GM23338 (cell line): ENCODE measurements around the gene GPC2. TPM values are rescaled to one million over a fixed set of nuclear protein-coding genes. Genes with fewer than 3 reads are reported as not detected.

Source experiments
- ATAC-seq: fragments of 200-7000 bp; cut with Tn5 transposase; 3 replicates; pipeline ENCODE4 v1.9.1; 2020
- DNase-seq: peaks from one replicate; pipeline ENCODE4 v3.0.0-alpha.2; 2015; ENCODE audit warnings: low spot score
- H2AFZ ChIP-seq: fragments of 200-600 bp; sonication (generic); 2 replicates; pipeline ENCODE4 v1.8.0; 2016; ENCODE audit warnings: antibody characterized with exemption, mild to moderate bottlenecking, moderate library complexity
- H3F3A ChIP-seq: fragments of 200-600 bp; sonication (generic); replicated peaks from 2 replicates; pipeline ENCODE4 v1.8.0; 2017; ENCODE audit warnings: antibody characterized with exemption, mixed run types, low read depth
- H3K27ac ChIP-seq: fragments of 200-600 bp; sonication (generic); 2 replicates; pipeline ENCODE4 v1.6.1; 2016; ENCODE audit warnings: low read depth
- H3K27me3 ChIP-seq: fragments of 200-600 bp; sonication (generic); 2 replicates; pipeline ENCODE4 v1.8.0; 2016; ENCODE audit warnings: mild to moderate bottlenecking, mixed run types, moderate library complexity; ENCODE audit not compliant: insufficient read depth
- H3K36me3 ChIP-seq: fragments of 200-600 bp; sonication (generic); 2 replicates; pipeline ENCODE4 v1.8.0; 2016; ENCODE audit warnings: mild to moderate bottlenecking; ENCODE audit not compliant: insufficient read depth
- H3K4me1 ChIP-seq: fragments of 200-600 bp; sonication (generic); 2 replicates; pipeline ENCODE4 v1.8.0; 2016; ENCODE audit warnings: mild to moderate bottlenecking, moderate library complexity; ENCODE audit not compliant: insufficient read depth
- H3K4me2 ChIP-seq: fragments of 200-600 bp; sonication (generic); 2 replicates; pipeline ENCODE4 v1.7.1; 2017; ENCODE audit warnings: mixed run types
- H3K4me3 ChIP-seq: fragments of 200-600 bp; sonication (generic); 2 replicates; pipeline ENCODE4 v1.6.1; 2016; ENCODE audit warnings: mixed run types
- H3K79me2 ChIP-seq: fragments of 200-600 bp; sonication (generic); replicated peaks from 2 replicates; pipeline ENCODE4 v1.8.0; 2017; ENCODE audit warnings: mild to moderate bottlenecking; ENCODE audit not compliant: insufficient read depth
- H3K9me2 ChIP-seq: fragments of 200-600 bp; sonication (generic); 2 replicates; pipeline ENCODE4 v1.8.0; 2017; ENCODE audit not compliant: insufficient read depth
- H4K20me1 ChIP-seq: fragments of 200-600 bp; sonication (generic); replicated peaks from 2 replicates; pipeline ENCODE4 v1.8.0; 2017; ENCODE audit warnings: mild to moderate bottlenecking; ENCODE audit not compliant: insufficient read depth
- H3K27ac Mint-ChIP-seq: 2 replicates; pipeline ENCODE4 v1.8.0; 2020; ENCODE audit warnings: inconsistent platforms, mild to moderate bottlenecking, moderate library complexity, mixed read lengths
- H3K27me3 Mint-ChIP-seq: 3 replicates; pipeline ENCODE4 v1.8.0; 2022; ENCODE audit warnings: low read depth, mild to moderate bottlenecking, moderate library complexity, mixed read lengths, inconsistent platforms; ENCODE audit not compliant: insufficient read depth, poor library complexity
- H3K36me3 Mint-ChIP-seq: 3 replicates; pipeline ENCODE4 v1.8.0; 2021; ENCODE audit warnings: low read depth, mild to moderate bottlenecking, inconsistent platforms, moderate library complexity, mixed read lengths
- H3K4me1 Mint-ChIP-seq: 3 replicates; pipeline ENCODE4 v1.8.0; 2020; ENCODE audit warnings: mild to moderate bottlenecking, inconsistent platforms, mixed read lengths
- H3K4me3 Mint-ChIP-seq: 3 replicates; pipeline ENCODE4 v1.8.0; 2021; ENCODE audit warnings: moderate library complexity, mild to moderate bottlenecking, inconsistent platforms, mixed read lengths
- H3K9me3 Mint-ChIP-seq: 3 replicates; pipeline ENCODE4 v1.8.0; 2020; ENCODE audit warnings: moderate library complexity, mild to moderate bottlenecking, inconsistent platforms, mixed read lengths
- CREB1 ChIP-seq: fragments of 250-450 bp; sonication (Bioruptor Pico); IDR thresholded peaks from 2 replicates; pipeline ENCODE4 v1.5.0; 2020; ENCODE audit warnings: low read depth, mild to moderate bottlenecking, moderate library complexity
- STAT1 ChIP-seq: IDR thresholded peaks from one replicate; pipeline ENCODE4 v1.6.1; 2016; ENCODE audit warnings: antibody characterized with exemption; ENCODE audit not compliant: unreplicated experiment
- ZNF114 ChIP-seq: fragments of 250-450 bp; sonication (Bioruptor Pico); IDR thresholded peaks from 2 replicates; pipeline ENCODE4 v1.5.0; 2020; ENCODE audit warnings: mild to moderate bottlenecking, moderate library complexity
- polyA plus RNA-seq: library from polyadenylated mRNA; unstranded; fragments of >200 nt; fragmentation: Nextera tagmentation; extraction: Ambion mirVana; gene quantifications from 2 replicates; pipeline ENCODE4 v1.2.1, GENCODE V29; 2016
- total RNA-seq: library from RNA; depleted of rRNA; stranded (reverse); fragments of >200 nt; shearing (Covaris generic); gene quantifications from 2 replicates; pipeline ENCODE4 v1.2.3, GENCODE V29; 2014
- TF ChIP-seq, protein P1 (sequence below), 2 experiments: fragments of 200-600 bp in 1 of 2; sonication (generic) in 1 of 2; conservative IDR thresholded peaks; 2 replicates each; pipeline versions ENCODE4 v1.5.1 to v1.6.1; 2016 to 2017; ENCODE audit warnings: antibody characterized with exemption in 2 of 2, low read depth in 2 of 2, mild to moderate bottlenecking in 2 of 2, moderate library complexity in 1 of 2
- TF ChIP-seq, protein P2 (sequence below): fragments of 250-450 bp; sonication (Bioruptor Pico); IDR thresholded peaks from 2 replicates; pipeline ENCODE4 v1.5.0; 2020; ENCODE audit warnings: mild to moderate bottlenecking, moderate library complexity
- TF ChIP-seq, protein P3 (sequence below): IDR thresholded peaks from one replicate; pipeline ENCODE4 v1.6.1; 2018; ENCODE audit warnings: antibody characterized with exemption; ENCODE audit not compliant: unreplicated experiment

The GPC2 gene
- total and polyA plus RNA-seq, 2 experiments from 2014 or later = 10.7 to 48.8 TPM

DNA sequence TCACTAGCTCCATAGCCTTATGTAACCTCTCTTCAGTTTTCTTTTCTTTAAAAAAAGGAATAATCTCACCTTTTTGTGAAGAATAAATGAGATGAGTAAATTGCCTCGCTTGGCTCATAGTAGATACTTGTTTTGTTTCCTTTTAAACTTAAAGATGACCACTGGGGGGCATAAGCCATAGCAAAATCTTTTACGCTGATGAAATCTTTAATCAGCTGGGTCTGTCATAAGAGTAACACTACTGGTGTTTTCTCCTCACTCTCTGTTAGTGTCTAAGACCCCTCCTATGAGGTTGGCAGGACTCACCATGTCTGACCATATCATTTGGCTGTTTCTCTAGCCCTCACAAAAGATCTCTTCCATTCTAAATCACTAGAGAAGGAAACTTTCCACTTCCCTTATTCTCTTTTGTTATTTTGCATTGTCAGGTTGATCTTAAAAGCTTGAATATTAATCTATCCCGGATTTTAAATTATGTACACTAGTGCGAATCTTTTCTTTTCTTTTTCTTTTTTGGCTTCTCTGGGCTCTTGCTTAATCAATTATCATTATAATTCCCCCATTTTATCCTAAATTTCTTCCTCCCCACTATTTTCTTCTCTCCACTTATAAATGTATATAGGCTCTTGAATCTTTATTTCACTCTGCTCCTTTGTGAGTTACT, 13.0 kb upstream of the GPC2 start:
- Histone ChIP-seq H3K9me2 (no peaks in the 10 kb centered on the region), H3K4me1 (no peaks in the 10 kb centered on the region), H3F3A (no peaks in the 10 kb centered on the region), H4K20me1 (no peaks in the 10 kb centered on the region), H3K27ac (no peak overlapping the region), H3K79me2 (no peaks in the 10 kb centered on the region), H2AFZ (no peak overlapping the region), H3K27me3 (no peaks in the 10 kb centered on the region), H3K4me2 (no peak overlapping the region), H3K4me3 (no peak overlapping the region), H3K36me3 (no peaks in the 10 kb centered on the region)
- H3K36me3 Mint-ChIP-seq = no peaks in the 10 kb centered on the region
- H3K9me3 Mint-ChIP-seq = no peaks in the 10 kb centered on the region; the same call in 2 of the 3 replicates
- DNase-seq = peak; percentile 64
- H3K4me1 Mint-ChIP-seq = peaks cover 10% of the 10 kb centered on the region
- H3K27me3 Mint-ChIP-seq = peaks cover 2% of the 10 kb centered on the region
- peak; percentile 33; the same call in 1 of the 3 replicates for ATAC-seq
- TF ChIP-seq, protein P1, sequence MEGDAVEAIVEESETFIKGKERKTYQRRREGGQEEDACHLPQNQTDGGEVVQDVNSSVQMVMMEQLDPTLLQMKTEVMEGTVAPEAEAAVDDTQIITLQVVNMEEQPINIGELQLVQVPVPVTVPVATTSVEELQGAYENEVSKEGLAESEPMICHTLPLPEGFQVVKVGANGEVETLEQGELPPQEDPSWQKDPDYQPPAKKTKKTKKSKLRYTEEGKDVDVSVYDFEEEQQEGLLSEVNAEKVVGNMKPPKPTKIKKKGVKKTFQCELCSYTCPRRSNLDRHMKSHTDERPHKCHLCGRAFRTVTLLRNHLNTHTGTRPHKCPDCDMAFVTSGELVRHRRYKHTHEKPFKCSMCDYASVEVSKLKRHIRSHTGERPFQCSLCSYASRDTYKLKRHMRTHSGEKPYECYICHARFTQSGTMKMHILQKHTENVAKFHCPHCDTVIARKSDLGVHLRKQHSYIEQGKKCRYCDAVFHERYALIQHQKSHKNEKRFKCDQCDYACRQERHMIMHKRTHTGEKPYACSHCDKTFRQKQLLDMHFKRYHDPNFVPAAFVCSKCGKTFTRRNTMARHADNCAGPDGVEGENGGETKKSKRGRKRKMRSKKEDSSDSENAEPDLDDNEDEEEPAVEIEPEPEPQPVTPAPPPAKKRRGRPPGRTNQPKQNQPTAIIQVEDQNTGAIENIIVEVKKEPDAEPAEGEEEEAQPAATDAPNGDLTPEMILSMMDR (conservative IDR thresholded peaks at IDR 0.05; ENCODE audit: low read depth in 2 of 2) = peak; percentile 47 to 60
- no peak for TF ChIP-seq CREB1 (CRISPR knock-in tag)
- no peak overlapping the region for H3K27ac Mint-ChIP-seq
- H3K4me3 Mint-ChIP-seq = no peak overlapping the region; the same call in 2 of the 3 replicates

DNA sequence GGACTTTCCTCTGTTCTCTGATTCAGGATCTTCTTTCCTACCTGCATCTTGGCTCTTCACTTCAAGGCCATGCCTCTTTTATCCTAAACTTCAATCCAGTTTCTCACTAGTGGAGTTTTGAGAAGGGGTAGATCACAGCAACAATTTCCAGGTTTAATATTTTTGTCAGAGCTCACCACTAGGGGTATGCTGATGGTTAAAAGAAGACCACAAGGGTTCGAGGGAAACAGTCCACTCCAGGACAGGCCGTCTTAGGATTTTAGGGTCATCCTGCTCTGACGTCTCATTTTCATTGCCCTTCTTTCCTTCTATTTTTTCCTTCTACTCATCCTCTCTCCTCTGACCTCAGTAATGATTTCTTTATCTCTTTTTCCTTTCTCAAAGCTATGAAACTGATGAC, 11.9 kb upstream of the GPC2 start:
- no peak overlapping the region for H3K4me3 ChIP-seq
- H3K79me2 ChIP-seq = no peaks in the 10 kb centered on the region
- Mint-ChIP-seq H3K36me3 (no peaks in the 10 kb centered on the region), H3K9me3 (no peaks in the 10 kb centered on the region; the same call in 2 of the 3 replicates), H3K4me1 (peaks cover 10% of the 10 kb centered on the region), H3K27me3 (peaks cover 5% of the 10 kb centered on the region), H3K27ac (no peak overlapping the region), H3K4me3 (no peak overlapping the region)
- no peaks in the 10 kb centered on the region for H3K9me2 ChIP-seq
- H3K27ac ChIP-seq = no peak overlapping the region
- peak; percentile 32; the same call in 1 of the 3 replicates for ATAC-seq
- H4K20me1 ChIP-seq = no peaks in the 10 kb centered on the region
- no peaks in the 10 kb centered on the region for H3K4me1 ChIP-seq
- no peak for DNase-seq
- no peaks in the 10 kb centered on the region for H3F3A ChIP-seq
- H3K4me2 ChIP-seq = no peak overlapping the region
- no peak overlapping the region for H2AFZ ChIP-seq
- no peaks in the 10 kb centered on the region for H3K27me3 ChIP-seq
- no peaks in the 10 kb centered on the region for H3K36me3 ChIP-seq
- TF ChIP-seq, protein P2, sequence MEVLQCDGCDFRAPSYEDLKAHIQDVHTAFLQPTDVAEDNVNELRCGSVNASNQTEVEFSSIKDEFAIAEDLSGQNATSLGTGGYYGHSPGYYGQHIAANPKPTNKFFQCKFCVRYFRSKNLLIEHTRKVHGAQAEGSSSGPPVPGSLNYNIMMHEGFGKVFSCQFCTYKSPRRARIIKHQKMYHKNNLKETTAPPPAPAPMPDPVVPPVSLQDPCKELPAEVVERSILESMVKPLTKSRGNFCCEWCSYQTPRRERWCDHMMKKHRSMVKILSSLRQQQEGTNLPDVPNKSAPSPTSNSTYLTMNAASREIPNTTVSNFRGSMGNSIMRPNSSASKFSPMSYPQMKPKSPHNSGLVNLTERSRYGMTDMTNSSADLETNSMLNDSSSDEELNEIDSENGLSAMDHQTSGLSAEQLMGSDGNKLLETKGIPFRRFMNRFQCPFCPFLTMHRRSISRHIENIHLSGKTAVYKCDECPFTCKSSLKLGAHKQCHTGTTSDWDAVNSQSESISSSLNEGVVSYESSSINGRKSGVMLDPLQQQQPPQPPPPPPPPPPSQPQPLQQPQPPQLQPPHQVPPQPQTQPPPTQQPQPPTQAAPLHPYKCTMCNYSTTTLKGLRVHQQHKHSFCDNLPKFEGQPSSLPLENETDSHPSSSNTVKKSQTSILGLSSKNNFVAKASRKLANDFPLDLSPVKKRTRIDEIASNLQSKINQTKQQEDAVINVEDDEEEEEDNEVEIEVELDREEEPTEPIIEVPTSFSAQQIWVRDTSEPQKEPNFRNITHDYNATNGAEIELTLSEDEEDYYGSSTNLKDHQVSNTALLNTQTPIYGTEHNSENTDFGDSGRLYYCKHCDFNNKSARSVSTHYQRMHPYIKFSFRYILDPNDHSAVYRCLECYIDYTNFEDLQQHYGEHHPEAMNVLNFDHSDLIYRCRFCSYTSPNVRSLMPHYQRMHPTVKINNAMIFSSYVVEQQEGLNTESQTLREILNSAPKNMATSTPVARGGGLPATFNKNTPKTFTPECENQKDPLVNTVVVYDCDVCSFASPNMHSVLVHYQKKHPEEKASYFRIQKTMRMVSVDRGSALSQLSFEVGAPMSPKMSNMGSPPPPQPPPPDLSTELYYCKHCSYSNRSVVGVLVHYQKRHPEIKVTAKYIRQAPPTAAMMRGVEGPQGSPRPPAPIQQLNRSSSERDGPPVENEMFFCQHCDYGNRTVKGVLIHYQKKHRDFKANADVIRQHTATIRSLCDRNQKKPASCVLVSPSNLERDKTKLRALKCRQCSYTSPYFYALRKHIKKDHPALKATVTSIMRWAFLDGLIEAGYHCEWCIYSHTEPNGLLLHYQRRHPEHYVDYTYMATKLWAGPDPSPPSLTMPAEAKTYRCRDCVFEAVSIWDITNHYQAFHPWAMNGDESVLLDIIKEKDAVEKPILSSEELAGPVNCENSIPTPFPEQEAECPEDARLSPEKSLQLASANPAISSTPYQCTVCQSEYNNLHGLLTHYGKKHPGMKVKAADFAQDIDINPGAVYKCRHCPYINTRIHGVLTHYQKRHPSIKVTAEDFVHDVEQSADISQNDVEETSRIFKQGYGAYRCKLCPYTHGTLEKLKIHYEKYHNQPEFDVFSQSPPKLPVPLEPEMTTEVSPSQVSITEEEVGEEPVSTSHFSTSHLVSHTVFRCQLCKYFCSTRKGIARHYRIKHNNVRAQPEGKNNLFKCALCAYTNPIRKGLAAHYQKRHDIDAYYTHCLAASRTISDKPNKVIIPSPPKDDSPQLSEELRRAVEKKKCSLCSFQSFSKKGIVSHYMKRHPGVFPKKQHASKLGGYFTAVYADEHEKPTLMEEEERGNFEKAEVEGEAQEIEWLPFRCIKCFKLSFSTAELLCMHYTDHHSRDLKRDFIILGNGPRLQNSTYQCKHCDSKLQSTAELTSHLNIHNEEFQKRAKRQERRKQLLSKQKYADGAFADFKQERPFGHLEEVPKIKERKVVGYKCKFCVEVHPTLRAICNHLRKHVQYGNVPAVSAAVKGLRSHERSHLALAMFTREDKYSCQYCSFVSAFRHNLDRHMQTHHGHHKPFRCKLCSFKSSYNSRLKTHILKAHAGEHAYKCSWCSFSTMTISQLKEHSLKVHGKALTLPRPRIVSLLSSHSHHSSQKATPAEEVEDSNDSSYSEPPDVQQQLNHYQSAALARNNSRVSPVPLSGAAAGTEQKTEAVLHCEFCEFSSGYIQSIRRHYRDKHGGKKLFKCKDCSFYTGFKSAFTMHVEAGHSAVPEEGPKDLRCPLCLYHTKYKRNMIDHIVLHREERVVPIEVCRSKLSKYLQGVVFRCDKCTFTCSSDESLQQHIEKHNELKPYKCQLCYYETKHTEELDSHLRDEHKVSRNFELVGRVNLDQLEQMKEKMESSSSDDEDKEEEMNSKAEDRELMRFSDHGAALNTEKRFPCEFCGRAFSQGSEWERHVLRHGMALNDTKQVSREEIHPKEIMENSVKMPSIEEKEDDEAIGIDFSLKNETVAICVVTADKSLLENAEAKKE = no peak
- no peak for TF ChIP-seq ZNF114 (CRISPR knock-in tag)
- no peak for TF ChIP-seq STAT1
- no peak for TF ChIP-seq CREB1 (CRISPR knock-in tag)
- TF ChIP-seq, protein P3, sequence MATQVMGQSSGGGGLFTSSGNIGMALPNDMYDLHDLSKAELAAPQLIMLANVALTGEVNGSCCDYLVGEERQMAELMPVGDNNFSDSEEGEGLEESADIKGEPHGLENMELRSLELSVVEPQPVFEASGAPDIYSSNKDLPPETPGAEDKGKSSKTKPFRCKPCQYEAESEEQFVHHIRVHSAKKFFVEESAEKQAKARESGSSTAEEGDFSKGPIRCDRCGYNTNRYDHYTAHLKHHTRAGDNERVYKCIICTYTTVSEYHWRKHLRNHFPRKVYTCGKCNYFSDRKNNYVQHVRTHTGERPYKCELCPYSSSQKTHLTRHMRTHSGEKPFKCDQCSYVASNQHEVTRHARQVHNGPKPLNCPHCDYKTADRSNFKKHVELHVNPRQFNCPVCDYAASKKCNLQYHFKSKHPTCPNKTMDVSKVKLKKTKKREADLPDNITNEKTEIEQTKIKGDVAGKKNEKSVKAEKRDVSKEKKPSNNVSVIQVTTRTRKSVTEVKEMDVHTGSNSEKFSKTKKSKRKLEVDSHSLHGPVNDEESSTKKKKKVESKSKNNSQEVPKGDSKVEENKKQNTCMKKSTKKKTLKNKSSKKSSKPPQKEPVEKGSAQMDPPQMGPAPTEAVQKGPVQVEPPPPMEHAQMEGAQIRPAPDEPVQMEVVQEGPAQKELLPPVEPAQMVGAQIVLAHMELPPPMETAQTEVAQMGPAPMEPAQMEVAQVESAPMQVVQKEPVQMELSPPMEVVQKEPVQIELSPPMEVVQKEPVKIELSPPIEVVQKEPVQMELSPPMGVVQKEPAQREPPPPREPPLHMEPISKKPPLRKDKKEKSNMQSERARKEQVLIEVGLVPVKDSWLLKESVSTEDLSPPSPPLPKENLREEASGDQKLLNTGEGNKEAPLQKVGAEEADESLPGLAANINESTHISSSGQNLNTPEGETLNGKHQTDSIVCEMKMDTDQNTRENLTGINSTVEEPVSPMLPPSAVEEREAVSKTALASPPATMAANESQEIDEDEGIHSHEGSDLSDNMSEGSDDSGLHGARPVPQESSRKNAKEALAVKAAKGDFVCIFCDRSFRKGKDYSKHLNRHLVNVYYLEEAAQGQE = no peak
- TF ChIP-seq, protein P1 (conservative IDR thresholded peaks at IDR 0.05; ENCODE audit: low read depth in 2 of 2) = no peak
